ENCODE results near the gene PAIP2B. TPM values are rescaled to one million over a fixed set of nuclear protein-coding genes. Genes with fewer than 3 reads are reported as not detected.

The PAIP2B gene
- total and polyA plus RNA-seq, 2 of the 13 experiments (the other 11 are each of a cell fraction or from before 2014, with no cell fraction given): 0.16 to 0.29 TPM

DNA sequence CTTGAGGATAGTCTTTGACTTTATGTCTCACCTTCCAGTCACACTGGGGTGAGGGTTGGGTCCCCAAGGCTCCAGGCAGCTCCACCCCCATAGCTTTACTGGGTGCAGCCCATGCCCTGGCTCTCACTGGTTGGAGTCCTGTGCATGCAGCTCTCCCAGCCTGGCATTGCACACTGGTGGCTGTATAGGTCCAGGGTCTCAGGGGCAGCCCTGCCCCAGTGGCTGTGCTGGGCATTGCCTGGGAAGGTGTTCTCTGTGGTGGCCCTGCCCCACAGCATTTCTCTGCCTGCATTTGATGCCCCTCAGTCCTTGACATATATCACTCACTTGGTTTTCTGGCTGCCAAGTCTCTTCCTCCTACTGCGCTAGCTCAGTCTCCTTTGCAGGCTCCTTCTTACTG lies 75.3 kb downstream of the PAIP2B start (continued):
- TF ChIP-seq BCL3 (CRISPR knock-in tag; IDR thresholded peaks at IDR 0.05) (0 out of 2 replicates have a peak, but pooled peaks have one; percentile 28), RAD21 (CRISPR knock-in tag; IDR thresholded peaks at IDR 0.05) (peak; percentile 30; the same call in 1 of the 2 replicates)
- TF ChIP-seq, protein P1, sequence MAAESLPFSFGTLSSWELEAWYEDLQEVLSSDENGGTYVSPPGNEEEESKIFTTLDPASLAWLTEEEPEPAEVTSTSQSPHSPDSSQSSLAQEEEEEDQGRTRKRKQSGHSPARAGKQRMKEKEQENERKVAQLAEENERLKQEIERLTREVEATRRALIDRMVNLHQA (CRISPR knock-in tag; IDR thresholded peaks at IDR 0.05): no peak

DNA sequence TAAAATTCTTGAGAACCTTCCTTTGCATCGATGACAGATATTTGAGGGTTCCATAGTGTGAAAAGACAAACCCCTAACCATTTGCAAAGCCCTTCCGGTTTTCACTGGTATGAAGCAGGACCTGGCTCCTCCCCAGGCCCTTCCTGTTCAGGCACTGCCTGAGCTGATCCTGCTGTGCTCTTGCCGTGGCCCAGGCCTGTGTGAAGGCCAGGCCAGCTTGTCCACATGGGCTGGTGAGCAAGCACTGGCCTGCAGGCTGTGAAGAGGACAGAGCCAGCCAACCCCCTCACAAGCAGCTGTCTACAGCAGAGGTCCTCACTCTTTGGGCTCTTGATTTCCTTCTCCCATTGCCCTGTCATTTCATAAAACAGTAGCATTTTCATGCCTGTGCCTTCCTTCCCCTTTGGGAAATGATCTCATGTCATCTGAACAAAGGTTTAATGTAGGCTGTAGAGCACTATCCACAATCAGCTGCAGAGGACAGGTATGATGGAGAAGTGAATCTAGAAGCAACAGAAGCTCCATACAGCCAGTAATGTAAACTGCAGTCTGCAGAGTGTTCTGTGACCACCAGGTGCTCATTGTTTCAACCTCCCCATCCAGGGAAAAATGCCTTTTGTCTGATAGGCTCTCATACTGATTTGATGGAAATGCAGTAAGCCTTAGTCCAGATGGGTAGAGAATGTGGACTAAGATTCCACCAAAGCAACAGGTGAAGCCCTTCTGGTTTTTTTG lies 76.7 kb downstream of the PAIP2B start:
- CTCF ChIA-PET (ENCODE audit: low intra/inter-chr PET ratio, low total read pairs): no interaction called here
- no peak for FAIRE-seq
- peak; percentile 34 to 39; a peak in 2 of 4 replicates for TF ChIP-seq POLR2A (IDR thresholded peaks at IDR 0.05; ENCODE audit: insufficient read depth in 1 of 2, low read depth in 2 of 2, low read length in 2 of 2)
- peak; percentile 40 for TF ChIP-seq ZNF687 (CRISPR knock-in tag; IDR thresholded peaks at IDR 0.05)
- no peak for TF ChIP-seq JDP2 (CRISPR knock-in tag; IDR thresholded peaks at IDR 0.05; ENCODE audit: borderline replicate concordance)
- TF ChIP-seq POLR2AphosphoS5 (IDR thresholded peaks at IDR 0.05; ENCODE audit: low read depth, low read length): peak; percentile 32; the same call in 1 of the 2 replicates
- TF ChIP-seq ASH2L (IDR thresholded peaks at IDR 0.05; ENCODE audit: insufficient read length, low read depth, low read length): no peak
- TF ChIP-seq MIER2 (CRISPR knock-in tag; IDR thresholded peaks at IDR 0.05): no peak
- TF ChIP-seq RBM22 (optimal IDR thresholded peaks at IDR 0.05; ENCODE audit: low read length): peak; percentile 96
- peak; percentile 38; the same call in 1 of the 2 replicates for TF ChIP-seq ZNF768 (CRISPR knock-in tag; IDR thresholded peaks at IDR 0.05)
- peak; percentile 26; the same call in 1 of the 2 replicates for TF ChIP-seq ZC3H13 (CRISPR knock-in tag; IDR thresholded peaks at IDR 0.05)
- TF ChIP-seq ZNF280B (CRISPR knock-in tag; IDR thresholded peaks at IDR 0.05; ENCODE audit: borderline replicate concordance): 0 out of 2 replicates have a peak, but pooled peaks have one; percentile 33
- TF ChIP-seq SATB2 (CRISPR knock-in tag; IDR thresholded peaks at IDR 0.05): no peak
- no peak for TF ChIP-seq MTF1 (CRISPR knock-in tag; IDR thresholded peaks at IDR 0.05)

More for the DNA sequence above, 76.7 kb downstream of the PAIP2B start:
- peaks cover 8% of the 10 kb centered on the region for H4K20me1 ChIP-seq (ENCODE audit: insufficient read depth, low read length)
- DNase-seq (ENCODE audit: low spot score) (no peak), ATAC-seq (peak; percentile 51)
- H3K79me2 ChIP-seq (ENCODE audit: insufficient read depth, low read length): no peaks in the 10 kb centered on the region
- intact Hi-C loops (cut with micrococcal nuclease; ENCODE audit: unreplicated experiment): no loop called here
- POLR2A ChIA-PET: interaction anchor here (1.8 to 3.3 kb wide), 2 partner anchors 20 to 82 kb away, joined by 5 to 13 read pairs; partner anchors contain the start of genes MCEE, MPHOSPH10 and NAGK
- no peaks in the 10 kb centered on the region for H3K4me1 ChIP-seq (ENCODE audit: insufficient read depth, low read length)
- H3K4me3 ChIP-seq (replicated peaks in 1 of 3; ENCODE audit: insufficient read depth in 1 of 3, low read depth in 2 of 3, low read length in 3 of 3): no peak overlapping the region
- BruUV-seq (replicated peaks): no TSS peak
- no peak overlapping the region for H2AFZ ChIP-seq (ENCODE audit: low read length)
- in situ Hi-C loops (cut with HindIII; ENCODE audit: extremely low pct_ligation_motif_present, low pct_unique_long_range_greater_than_20kb): no loop called here
- H3K27ac ChIP-seq (ENCODE audit: extremely low read length, insufficient read depth, low read length): no peak overlapping the region
- WGBS (ENCODE audit: low lambda C conversion rate): 75% methylated on average over 3 of the region's 3 CpGs
- peaks cover 23 to 48% of the 10 kb centered on the region in 2 experiments for H3K36me3 ChIP-seq (replicated peaks in 1 of 2; ENCODE audit: control insufficient read depth in 1 of 2, insufficient read depth in 2 of 2, low read length in 2 of 2)
- no peak overlapping the region for H3K4me2 ChIP-seq (ENCODE audit: low read depth, low read length)
- H3K9ac ChIP-seq (ENCODE audit: insufficient read depth, low read depth, low read length): no peak overlapping the region
- H3K9me3 ChIP-seq (ENCODE audit: low read length): no peaks in the 10 kb centered on the region
- H3K27me3 ChIP-seq (ENCODE audit: control insufficient read depth in 1 of 2, insufficient read depth in 2 of 2, low read length in 2 of 2): peaks cover 0 to 3% of the 10 kb centered on the region in 2 experiments; a peak in 2 of 5 replicates
